Fibroblast of lung (primary cell): ENCODE results near the gene OSBP2. TPM values are rescaled to one million over a fixed set of nuclear protein-coding genes. Genes with fewer than 3 reads are reported as not detected.

Experiments
- DNase-seq, 2 donors: peaks; one replicate each; pipeline versions ENCODE4 v3.0.0 to v3.0.0-alpha.2; 2010; ENCODE audit warnings: low read depth in 2 of 2
- H2AFZ ChIP-seq: 2 replicates; pipeline ENCODE4 v1.5.1; 2012; ENCODE audit warnings: low read length, control low read depth, inconsistent platforms
- H3K27ac ChIP-seq: 2 replicates; pipeline ENCODE4 v1.5.1; 2011; ENCODE audit warnings: low read length, control low read depth; ENCODE audit not compliant: insufficient read depth
- H3K27me3 ChIP-seq: 2 replicates; pipeline ENCODE4 v1.5.1; 2011; ENCODE audit warnings: mild to moderate bottlenecking, low read length; ENCODE audit not compliant: control insufficient read depth, insufficient read depth
- H3K36me3 ChIP-seq: 2 replicates; pipeline ENCODE4 v1.5.1; 2011; ENCODE audit warnings: low read length; ENCODE audit not compliant: control insufficient read depth, insufficient read depth
- H3K4me1 ChIP-seq: 2 replicates; pipeline ENCODE4 v1.5.1; 2011; ENCODE audit warnings: low read length; ENCODE audit not compliant: control insufficient read depth, insufficient read depth; ENCODE audit errors: extremely low read depth
- H3K4me2 ChIP-seq: 2 replicates; pipeline ENCODE4 v1.5.1; 2011; ENCODE audit warnings: low read length, control low read depth; ENCODE audit not compliant: insufficient read depth; ENCODE audit errors: extremely low read depth
- H3K4me3 ChIP-seq, 4 experiments: fragments of 200-600 bp in 1 of 4; sonication (generic) in 1 of 4; replicated peaks in 1 of 4; 2 replicates each; pipeline ENCODE4 v1.5.1; 2011 to 2016; ENCODE audit warnings: low read length in 4 of 4, low read depth in 3 of 4, mild to moderate bottlenecking in 3 of 4, control low read depth in 2 of 4, inconsistent platforms in 1 of 4, mixed read lengths in 1 of 4; ENCODE audit not compliant: insufficient read depth in 1 of 4; ENCODE audit errors: control extremely low read depth in 1 of 4
- H3K79me2 ChIP-seq: 2 replicates; pipeline ENCODE4 v1.5.1; 2012; ENCODE audit warnings: mild to moderate bottlenecking, low read length, inconsistent platforms; ENCODE audit not compliant: control insufficient read depth, insufficient read depth
- H3K9ac ChIP-seq: 2 replicates; pipeline ENCODE4 v1.5.1; 2011; ENCODE audit warnings: mild to moderate bottlenecking, low read length, control low read depth; ENCODE audit not compliant: insufficient read depth
- H3K9me3 ChIP-seq: 2 replicates; pipeline ENCODE4 v1.5.1; 2012; ENCODE audit warnings: low read depth, low read length; ENCODE audit not compliant: control insufficient read depth, insufficient read depth
- H4K20me1 ChIP-seq: 2 replicates; pipeline ENCODE4 v1.5.1; 2011; ENCODE audit warnings: low read length; ENCODE audit not compliant: control insufficient read depth, insufficient read depth; ENCODE audit errors: extremely low read depth
- EZH2 ChIP-seq: IDR thresholded peaks from 2 replicates; pipeline ENCODE4 v1.5.1; 2012; ENCODE audit warnings: low read length, control low read depth, mild to moderate bottlenecking; ENCODE audit errors: missing control alignments
- polyA plus RNA-seq, 2 donors: library from polyadenylated mRNA; depleted of rRNA in 1 of 2; stranded (reverse) in 1 of 2; unstranded in 1 of 2; fragments of >200 nt; gene quantifications; 2 replicates each; pipeline ENCODE4 v1.2.1, GENCODE V29; 2011 to 2012; ENCODE audit warnings: missing spikeins in 1 of 2
- total RNA-seq: library from RNA; depleted of rRNA; stranded (reverse); fragments of >200 nt; gene quantifications from 2 replicates; pipeline ENCODE4 v1.2.1, GENCODE V29; 2014
- TF ChIP-seq, protein P1 (sequence below), 2 donors: IDR thresholded peaks in 1 of 2; conservative IDR thresholded peaks in 1 of 2; 1 replicate in 1 of 2; 2 replicates in 1 of 2; pipeline ENCODE4 v1.5.1; 2011 to 2012; ENCODE audit warnings: low read length in 2 of 2, control low read depth in 1 of 2, inconsistent platforms in 1 of 2, low read depth in 1 of 2, mild to moderate bottlenecking in 1 of 2

The OSBP2 gene
- total and polyA plus RNA-seq, 2 donors (not counting 1 experiment from before 2014, with no cell fraction given), result 0.40 to 3.8 TPM

DNA sequence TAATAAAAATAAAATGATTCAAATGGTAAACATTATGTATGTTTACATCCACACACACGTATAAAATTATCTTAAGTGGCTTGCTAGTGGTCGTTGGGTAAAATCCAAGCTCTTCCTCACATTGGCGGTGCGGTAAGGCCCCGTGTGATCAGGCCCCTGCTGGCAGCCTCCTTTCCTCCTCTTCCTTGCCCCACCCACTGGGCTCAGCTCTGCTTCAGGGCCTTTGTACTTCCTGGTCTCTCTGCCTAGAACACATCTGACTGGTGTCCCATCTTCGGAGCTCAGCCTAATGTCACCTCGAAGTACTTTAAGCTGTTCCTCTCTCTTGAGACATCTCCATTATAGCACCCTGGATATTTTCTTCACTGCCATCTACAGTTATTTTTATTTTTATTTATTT is 52.8 kb downstream of the OSBP2 start:
- H3K4me2 ChIP-seq, result no peak overlapping the region
- TF ChIP-seq, protein P1, sequence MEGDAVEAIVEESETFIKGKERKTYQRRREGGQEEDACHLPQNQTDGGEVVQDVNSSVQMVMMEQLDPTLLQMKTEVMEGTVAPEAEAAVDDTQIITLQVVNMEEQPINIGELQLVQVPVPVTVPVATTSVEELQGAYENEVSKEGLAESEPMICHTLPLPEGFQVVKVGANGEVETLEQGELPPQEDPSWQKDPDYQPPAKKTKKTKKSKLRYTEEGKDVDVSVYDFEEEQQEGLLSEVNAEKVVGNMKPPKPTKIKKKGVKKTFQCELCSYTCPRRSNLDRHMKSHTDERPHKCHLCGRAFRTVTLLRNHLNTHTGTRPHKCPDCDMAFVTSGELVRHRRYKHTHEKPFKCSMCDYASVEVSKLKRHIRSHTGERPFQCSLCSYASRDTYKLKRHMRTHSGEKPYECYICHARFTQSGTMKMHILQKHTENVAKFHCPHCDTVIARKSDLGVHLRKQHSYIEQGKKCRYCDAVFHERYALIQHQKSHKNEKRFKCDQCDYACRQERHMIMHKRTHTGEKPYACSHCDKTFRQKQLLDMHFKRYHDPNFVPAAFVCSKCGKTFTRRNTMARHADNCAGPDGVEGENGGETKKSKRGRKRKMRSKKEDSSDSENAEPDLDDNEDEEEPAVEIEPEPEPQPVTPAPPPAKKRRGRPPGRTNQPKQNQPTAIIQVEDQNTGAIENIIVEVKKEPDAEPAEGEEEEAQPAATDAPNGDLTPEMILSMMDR (conservative IDR thresholded peaks at IDR 0.05 in 1 of 2, IDR thresholded peaks at IDR 0.05 in 1 of 2; ENCODE audit: low read depth in 1 of 2, low read length in 2 of 2), result no peak
- H3K4me3 ChIP-seq, result no peak overlapping the region
- no peak overlapping the region for H3K9ac ChIP-seq
- H3K27ac ChIP-seq, result no peak overlapping the region
- H2AFZ ChIP-seq, result no peak overlapping the region
- H3K4me1 ChIP-seq, result no peaks in the 10 kb centered on the region
- H4K20me1 ChIP-seq, result no peaks in the 10 kb centered on the region
- H3K9me3 ChIP-seq, result no peaks in the 10 kb centered on the region
- no peaks in the 10 kb centered on the region for H3K79me2 ChIP-seq
- no peaks in the 10 kb centered on the region for H3K36me3 ChIP-seq
- H3K27me3 ChIP-seq, result no peaks in the 10 kb centered on the region
- no peak for DNase-seq

DNA sequence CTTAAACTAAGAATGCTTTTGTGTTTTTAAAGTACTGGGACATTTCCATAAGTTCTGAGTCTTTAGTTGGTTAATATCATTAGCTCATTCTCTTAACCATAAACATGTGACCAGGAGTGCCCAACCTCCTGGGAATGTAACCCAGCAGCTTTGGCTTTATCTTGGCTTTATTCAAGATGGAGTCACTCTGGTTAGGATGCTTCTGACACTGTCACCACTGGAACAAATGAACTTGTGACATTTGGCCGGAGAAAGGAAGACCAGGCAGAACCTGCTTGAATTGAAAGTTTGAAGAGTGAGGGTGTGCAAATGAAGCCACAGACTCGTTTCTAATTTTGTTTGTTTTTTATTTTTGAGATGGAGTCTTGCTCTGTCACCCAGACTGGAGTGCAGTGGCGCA is 54.6 kb downstream of the OSBP2 start:
- Histone ChIP-seq H3K27me3 (no peaks in the 10 kb centered on the region), H3K36me3 (no peaks in the 10 kb centered on the region), H3K4me1 (no peaks in the 10 kb centered on the region), H3K79me2 (no peaks in the 10 kb centered on the region), H3K9ac (no peak overlapping the region), H3K4me3 (no peak overlapping the region), H3K4me2 (no peak overlapping the region), H3K9me3 (no peaks in the 10 kb centered on the region), H4K20me1 (no peaks in the 10 kb centered on the region), H3K27ac (no peak overlapping the region), H2AFZ (no peak overlapping the region)
- DNase-seq, result no peak
- TF ChIP-seq, protein P1 (conservative IDR thresholded peaks at IDR 0.05 in 1 of 2, IDR thresholded peaks at IDR 0.05 in 1 of 2; ENCODE audit: low read depth in 1 of 2, low read length in 2 of 2), result no peak
- TF ChIP-seq EZH2, result no peak

DNA sequence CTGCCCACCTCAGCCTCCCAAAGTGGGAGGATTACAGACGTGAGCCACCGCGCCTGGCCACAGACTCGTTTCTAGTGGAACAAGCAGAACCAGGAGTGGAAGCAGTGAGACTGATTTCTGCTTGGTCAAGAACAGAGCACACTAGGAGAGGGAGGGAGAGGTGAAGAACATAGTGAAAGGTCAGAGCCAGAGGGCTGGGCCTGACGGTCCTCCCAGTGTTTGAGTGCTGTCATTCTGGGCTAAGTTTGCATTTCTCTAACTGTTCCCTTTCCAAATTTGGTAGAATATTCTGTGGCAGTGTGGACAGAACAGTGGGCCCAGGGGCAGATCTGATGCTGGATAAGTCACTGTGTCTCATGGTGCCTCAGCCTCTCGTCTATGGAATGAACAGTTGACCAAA is 55.2 kb downstream of the OSBP2 start:
- no peaks in the 10 kb centered on the region for H3K4me1 ChIP-seq
- DNase-seq, result no peak
- no peak overlapping the region for H3K9ac ChIP-seq
- H3K27me3 ChIP-seq, result no peaks in the 10 kb centered on the region
- H4K20me1 ChIP-seq, result no peaks in the 10 kb centered on the region
- TF ChIP-seq EZH2, result no peak
- TF ChIP-seq, protein P1 (conservative IDR thresholded peaks at IDR 0.05 in 1 of 2, IDR thresholded peaks at IDR 0.05 in 1 of 2; ENCODE audit: low read depth in 1 of 2, low read length in 2 of 2), result no peak
- no peak overlapping the region for H3K4me3 ChIP-seq
- H2AFZ ChIP-seq, result no peak overlapping the region
- no peaks in the 10 kb centered on the region for H3K79me2 ChIP-seq
- no peaks in the 10 kb centered on the region for H3K36me3 ChIP-seq
- H3K27ac ChIP-seq, result no peak overlapping the region
- H3K4me2 ChIP-seq, result no peak overlapping the region
- H3K9me3 ChIP-seq, result no peaks in the 10 kb centered on the region
